Ishikawa (cell line): Measurements from ENCODE around the gene SLC28A2.

Experiments used
- EGR1 ChIP-seq: IDR thresholded peaks from 2 replicates; pipeline ENCODE4 v1.6.1; 2012
- EP300 ChIP-seq: IDR thresholded peaks from 2 replicates; pipeline ENCODE4 v1.6.1; 2012; ENCODE audit warnings: borderline replicate concordance
- RAD21 ChIP-seq: IDR thresholded peaks from 2 replicates; pipeline ENCODE4 v1.6.1; 2012; ENCODE audit warnings: low read depth
- TAF1 ChIP-seq: IDR thresholded peaks from 2 replicates; pipeline ENCODE4 v1.6.1; 2012; ENCODE audit warnings: low read depth, mild to moderate bottlenecking
- TCF12 ChIP-seq: IDR thresholded peaks from 2 replicates; pipeline ENCODE4 v1.6.1; 2012; ENCODE audit warnings: low read depth
- YY1 ChIP-seq: IDR thresholded peaks from 2 replicates; pipeline ENCODE4 v1.6.1; 2012; ENCODE audit warnings: low read depth
- TF ChIP-seq, protein P1 (sequence below): IDR thresholded peaks from 2 replicates; pipeline ENCODE4 v1.6.1; 2012; ENCODE audit warnings: low read depth, mild to moderate bottlenecking
- TF ChIP-seq, protein P2 (sequence below): IDR thresholded peaks from 2 replicates; pipeline ENCODE4 v1.6.1; 2012

DNA sequence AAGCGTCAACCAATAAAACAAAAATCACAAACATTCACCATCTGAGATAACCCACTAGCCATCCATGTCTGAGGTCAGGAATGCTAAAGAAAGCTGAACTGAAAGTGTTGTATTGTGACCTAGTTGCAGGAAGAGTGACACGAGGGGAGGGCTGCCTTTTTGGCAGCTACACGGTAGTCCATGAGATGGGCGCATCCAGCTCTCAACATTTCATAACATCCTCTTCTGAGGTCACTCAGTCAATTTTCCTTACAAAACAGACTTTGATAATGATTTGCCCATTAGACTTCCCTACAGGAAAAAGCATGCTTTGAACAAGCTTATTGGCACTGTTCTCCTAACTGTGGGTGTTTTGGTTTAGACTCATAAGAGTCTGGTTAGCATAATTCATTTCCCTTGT is 48.9 kb upstream of the SLC28A2 start:
- TF ChIP-seq RAD21 (no peak), EP300 (no peak), EGR1 (no peak), TCF12 (no peak), TAF1 (no peak), YY1 (no peak)
- TF ChIP-seq, protein P1, sequence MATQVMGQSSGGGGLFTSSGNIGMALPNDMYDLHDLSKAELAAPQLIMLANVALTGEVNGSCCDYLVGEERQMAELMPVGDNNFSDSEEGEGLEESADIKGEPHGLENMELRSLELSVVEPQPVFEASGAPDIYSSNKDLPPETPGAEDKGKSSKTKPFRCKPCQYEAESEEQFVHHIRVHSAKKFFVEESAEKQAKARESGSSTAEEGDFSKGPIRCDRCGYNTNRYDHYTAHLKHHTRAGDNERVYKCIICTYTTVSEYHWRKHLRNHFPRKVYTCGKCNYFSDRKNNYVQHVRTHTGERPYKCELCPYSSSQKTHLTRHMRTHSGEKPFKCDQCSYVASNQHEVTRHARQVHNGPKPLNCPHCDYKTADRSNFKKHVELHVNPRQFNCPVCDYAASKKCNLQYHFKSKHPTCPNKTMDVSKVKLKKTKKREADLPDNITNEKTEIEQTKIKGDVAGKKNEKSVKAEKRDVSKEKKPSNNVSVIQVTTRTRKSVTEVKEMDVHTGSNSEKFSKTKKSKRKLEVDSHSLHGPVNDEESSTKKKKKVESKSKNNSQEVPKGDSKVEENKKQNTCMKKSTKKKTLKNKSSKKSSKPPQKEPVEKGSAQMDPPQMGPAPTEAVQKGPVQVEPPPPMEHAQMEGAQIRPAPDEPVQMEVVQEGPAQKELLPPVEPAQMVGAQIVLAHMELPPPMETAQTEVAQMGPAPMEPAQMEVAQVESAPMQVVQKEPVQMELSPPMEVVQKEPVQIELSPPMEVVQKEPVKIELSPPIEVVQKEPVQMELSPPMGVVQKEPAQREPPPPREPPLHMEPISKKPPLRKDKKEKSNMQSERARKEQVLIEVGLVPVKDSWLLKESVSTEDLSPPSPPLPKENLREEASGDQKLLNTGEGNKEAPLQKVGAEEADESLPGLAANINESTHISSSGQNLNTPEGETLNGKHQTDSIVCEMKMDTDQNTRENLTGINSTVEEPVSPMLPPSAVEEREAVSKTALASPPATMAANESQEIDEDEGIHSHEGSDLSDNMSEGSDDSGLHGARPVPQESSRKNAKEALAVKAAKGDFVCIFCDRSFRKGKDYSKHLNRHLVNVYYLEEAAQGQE: no peak
- TF ChIP-seq, protein P2, sequence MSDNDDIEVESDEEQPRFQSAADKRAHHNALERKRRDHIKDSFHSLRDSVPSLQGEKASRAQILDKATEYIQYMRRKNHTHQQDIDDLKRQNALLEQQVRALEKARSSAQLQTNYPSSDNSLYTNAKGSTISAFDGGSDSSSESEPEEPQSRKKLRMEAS: no peak
